Liver (tissue), 9 donors: ENCODE data around the gene MRPL10. TPM values are rescaled to one million over a fixed set of nuclear protein-coding genes. Genes with fewer than 3 reads are reported as not detected.

ENCODE experiments used
- DNase-seq: peaks from one replicate; pipeline ENCODE4 v3.0.0-alpha.2; 2017; ENCODE audit warnings: low spot score
- H3K27ac ChIP-seq, 2 donors: one replicate each; pipeline ENCODE4 v1.7.0; 2013; ENCODE audit warnings: inconsistent platforms in 2 of 2, low read length in 2 of 2, control low read depth in 1 of 2, low read depth in 1 of 2, mild to moderate bottlenecking in 1 of 2
- H3K27me3 ChIP-seq, 4 donors: one replicate each; pipeline versions ENCODE4 v1.6.1 to v1.7.0; 2013; ENCODE audit warnings: low read length in 3 of 4, inconsistent platforms in 1 of 4, mild to moderate bottlenecking in 1 of 4, moderate library complexity in 1 of 4; ENCODE audit not compliant: control insufficient read depth in 4 of 4, insufficient read depth in 4 of 4
- H3K36me3 ChIP-seq, 4 donors: one replicate each; pipeline versions ENCODE4 v1.6.1 to v1.7.0; 2013; ENCODE audit warnings: low read length in 3 of 4, mild to moderate bottlenecking in 3 of 4, low read depth in 1 of 4, moderate library complexity in 1 of 4; ENCODE audit not compliant: control insufficient read depth in 4 of 4, insufficient read depth in 3 of 4
- H3K4me1 ChIP-seq, 4 donors: one replicate each; pipeline versions ENCODE4 v1.6.1 to v1.7.0; 2013; ENCODE audit warnings: low read length in 3 of 4, mild to moderate bottlenecking in 3 of 4, moderate library complexity in 1 of 4; ENCODE audit not compliant: control insufficient read depth in 4 of 4, insufficient read depth in 4 of 4
- H3K4me3 ChIP-seq, 3 donors: one replicate each; pipeline versions ENCODE4 v1.6.1 to v1.7.0; 2013; ENCODE audit warnings: low read length in 3 of 3, control low read depth in 1 of 3, low read depth in 1 of 3, mild to moderate bottlenecking in 1 of 3
- H3K9ac ChIP-seq, 2 donors: one replicate each; pipeline ENCODE4 v1.7.0; 2013; ENCODE audit warnings: low read length in 2 of 2, mild to moderate bottlenecking in 2 of 2, moderate library complexity in 2 of 2, control low read depth in 1 of 2, low read depth in 1 of 2
- H3K9me3 ChIP-seq, 4 donors: one replicate each; pipeline versions ENCODE4 v1.6.1 to v1.7.0; 2013; ENCODE audit warnings: low read length in 3 of 4; ENCODE audit not compliant: control insufficient read depth in 4 of 4
- EGR1 ChIP-seq, 2 donors: IDR thresholded peaks; 2 replicates each; pipeline ENCODE4 v1.6.1; 2016 to 2018; ENCODE audit warnings: antibody characterized with exemption in 2 of 2, low read depth in 2 of 2
- FOXA1 ChIP-seq: IDR thresholded peaks from 2 replicates; pipeline ENCODE4 v1.6.1; 2016; ENCODE audit warnings: antibody characterized with exemption
- FOXA2 ChIP-seq: IDR thresholded peaks from 2 replicates; pipeline ENCODE4 v1.6.1; 2016; ENCODE audit warnings: antibody characterized with exemption
- GABPA ChIP-seq, 2 donors: IDR thresholded peaks in 1 of 2; conservative IDR thresholded peaks in 1 of 2; 2 replicates each; pipeline ENCODE4 v1.6.1; 2016; ENCODE audit warnings: antibody characterized with exemption in 2 of 2, mild to moderate bottlenecking in 1 of 2, moderate library complexity in 1 of 2
- HNF4A ChIP-seq, 2 donors: conservative IDR thresholded peaks; 2 replicates each; pipeline ENCODE4 v1.6.1; 2016; ENCODE audit warnings: antibody characterized with exemption in 2 of 2, mild to moderate bottlenecking in 2 of 2
- HNF4G ChIP-seq: IDR thresholded peaks from 2 replicates; pipeline ENCODE4 v1.6.1; 2016; ENCODE audit warnings: antibody characterized with exemption
- JUND ChIP-seq, 2 donors: IDR thresholded peaks; 2 replicates each; pipeline ENCODE4 v1.6.1; 2016; ENCODE audit warnings: antibody characterized with exemption in 2 of 2
- MAX ChIP-seq: IDR thresholded peaks from 2 replicates; pipeline ENCODE4 v1.6.1; 2016; ENCODE audit warnings: antibody characterized with exemption
- NR2F2 ChIP-seq: IDR thresholded peaks from 2 replicates; pipeline ENCODE4 v1.6.1; 2016; ENCODE audit warnings: antibody characterized with exemption
- RAD21 ChIP-seq, 2 donors: IDR thresholded peaks; 2 replicates each; pipeline ENCODE4 v1.6.1; 2016; ENCODE audit warnings: antibody characterized with exemption in 2 of 2, mild to moderate bottlenecking in 2 of 2
- RXRA ChIP-seq, 2 donors: IDR thresholded peaks; 2 replicates each; pipeline ENCODE4 v1.6.1; 2017 to 2018; ENCODE audit warnings: antibody characterized with exemption in 2 of 2, mild to moderate bottlenecking in 1 of 2
- SP1 ChIP-seq: IDR thresholded peaks from 2 replicates; pipeline ENCODE4 v1.6.1; 2018; ENCODE audit warnings: antibody characterized with exemption, mild to moderate bottlenecking
- TAF1 ChIP-seq: conservative IDR thresholded peaks from 2 replicates; pipeline ENCODE4 v1.6.1; 2016; ENCODE audit warnings: antibody characterized with exemption, mild to moderate bottlenecking
- YY1 ChIP-seq: IDR thresholded peaks from 2 replicates; pipeline ENCODE4 v1.6.1; 2016; ENCODE audit warnings: antibody characterized with exemption, mild to moderate bottlenecking
- WGBS: extraction: QIAGEN DNeasy Blood & Tissue Kit; methylation state at CpG from one replicate; pipeline ENCODE4 v1.1.7; 2013; 5-methylcytosine and 5-hydroxymethylcytosine counted together
- polyA plus RNA-seq, 2 donors: library from polyadenylated mRNA; stranded (reverse) in 1 of 2; unstranded in 1 of 2; fragments of 200-250 nt in 1 of 2; fragments of >200 nt in 1 of 2; fragmentation: Nextera tagmentation in 1 of 2; extraction: Ambion mirVana in 1 of 2; gene quantifications; one replicate each; pipeline versions ENCODE4 v1.2.1 to v1.2.3, GENCODE V29; 2013 to 2015
- total RNA-seq, 2 donors: library from RNA; depleted of rRNA; stranded (reverse); fragments of >200 nt; gene quantifications; one replicate each; pipeline ENCODE4 v1.2.3, GENCODE V29; 2014
- TF ChIP-seq, protein P1 (sequence below): fragments of 150-350 bp; IDR thresholded peaks from 2 replicates; pipeline ENCODE4 v1.5.1; 2017; ENCODE audit warnings: improper control_type of control experiment, low read depth, low read length; ENCODE audit not compliant: missing input control
- TF ChIP-seq, protein P2 (sequence below): IDR thresholded peaks from 2 replicates; pipeline ENCODE4 v1.6.1; 2016; ENCODE audit warnings: antibody characterized with exemption
- TF ChIP-seq, protein P3 (sequence below): IDR thresholded peaks from 2 replicates; pipeline ENCODE4 v1.6.1; 2016; ENCODE audit warnings: antibody characterized with exemption, mild to moderate bottlenecking
- TF ChIP-seq, protein P4 (sequence below): IDR thresholded peaks from 2 replicates; pipeline ENCODE4 v1.6.1; 2016; ENCODE audit warnings: antibody characterized with exemption
- donor health status: healthy.
- donor health status: healthy.
- donor health status: healthy.
- donor health status: healthy.
- donor health status: healthy.

MRPL10 gene
- total and polyA plus RNA-seq, 4 donors = 10.2 to 24.9 (median 12.9) TPM

- 94% methylated on average over 4 of the region's 4 CpGs for WGBS
- TF ChIP-seq FOXA2 (no peak), GABPA (IDR thresholded peaks at IDR 0.05 in 1 of 2, conservative IDR thresholded peaks at IDR 0.05 in 1 of 2) (no peak), FOXA1 (no peak), NR2F2 (no peak), SP1 (no peak), YY1 (no peak), RXRA (IDR thresholded peaks at IDR 0.05) (no peak), JUND (IDR thresholded peaks at IDR 0.05) (no peak), HNF4G (no peak), EGR1 (IDR thresholded peaks at IDR 0.05; ENCODE audit: low read depth in 2 of 2) (no peak), RAD21 (IDR thresholded peaks at IDR 0.05) (no peak)
- TF ChIP-seq, protein P1, sequence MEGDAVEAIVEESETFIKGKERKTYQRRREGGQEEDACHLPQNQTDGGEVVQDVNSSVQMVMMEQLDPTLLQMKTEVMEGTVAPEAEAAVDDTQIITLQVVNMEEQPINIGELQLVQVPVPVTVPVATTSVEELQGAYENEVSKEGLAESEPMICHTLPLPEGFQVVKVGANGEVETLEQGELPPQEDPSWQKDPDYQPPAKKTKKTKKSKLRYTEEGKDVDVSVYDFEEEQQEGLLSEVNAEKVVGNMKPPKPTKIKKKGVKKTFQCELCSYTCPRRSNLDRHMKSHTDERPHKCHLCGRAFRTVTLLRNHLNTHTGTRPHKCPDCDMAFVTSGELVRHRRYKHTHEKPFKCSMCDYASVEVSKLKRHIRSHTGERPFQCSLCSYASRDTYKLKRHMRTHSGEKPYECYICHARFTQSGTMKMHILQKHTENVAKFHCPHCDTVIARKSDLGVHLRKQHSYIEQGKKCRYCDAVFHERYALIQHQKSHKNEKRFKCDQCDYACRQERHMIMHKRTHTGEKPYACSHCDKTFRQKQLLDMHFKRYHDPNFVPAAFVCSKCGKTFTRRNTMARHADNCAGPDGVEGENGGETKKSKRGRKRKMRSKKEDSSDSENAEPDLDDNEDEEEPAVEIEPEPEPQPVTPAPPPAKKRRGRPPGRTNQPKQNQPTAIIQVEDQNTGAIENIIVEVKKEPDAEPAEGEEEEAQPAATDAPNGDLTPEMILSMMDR = no peak
- TF ChIP-seq, protein P2, sequence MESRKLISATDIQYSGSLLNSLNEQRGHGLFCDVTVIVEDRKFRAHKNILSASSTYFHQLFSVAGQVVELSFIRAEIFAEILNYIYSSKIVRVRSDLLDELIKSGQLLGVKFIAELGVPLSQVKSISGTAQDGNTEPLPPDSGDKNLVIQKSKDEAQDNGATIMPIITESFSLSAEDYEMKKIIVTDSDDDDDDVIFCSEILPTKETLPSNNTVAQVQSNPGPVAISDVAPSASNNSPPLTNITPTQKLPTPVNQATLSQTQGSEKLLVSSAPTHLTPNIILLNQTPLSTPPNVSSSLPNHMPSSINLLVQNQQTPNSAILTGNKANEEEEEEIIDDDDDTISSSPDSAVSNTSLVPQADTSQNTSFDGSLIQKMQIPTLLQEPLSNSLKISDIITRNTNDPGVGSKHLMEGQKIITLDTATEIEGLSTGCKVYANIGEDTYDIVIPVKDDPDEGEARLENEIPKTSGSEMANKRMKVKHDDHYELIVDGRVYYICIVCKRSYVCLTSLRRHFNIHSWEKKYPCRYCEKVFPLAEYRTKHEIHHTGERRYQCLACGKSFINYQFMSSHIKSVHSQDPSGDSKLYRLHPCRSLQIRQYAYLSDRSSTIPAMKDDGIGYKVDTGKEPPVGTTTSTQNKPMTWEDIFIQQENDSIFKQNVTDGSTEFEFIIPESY = no peak
- TF ChIP-seq, protein P3, sequence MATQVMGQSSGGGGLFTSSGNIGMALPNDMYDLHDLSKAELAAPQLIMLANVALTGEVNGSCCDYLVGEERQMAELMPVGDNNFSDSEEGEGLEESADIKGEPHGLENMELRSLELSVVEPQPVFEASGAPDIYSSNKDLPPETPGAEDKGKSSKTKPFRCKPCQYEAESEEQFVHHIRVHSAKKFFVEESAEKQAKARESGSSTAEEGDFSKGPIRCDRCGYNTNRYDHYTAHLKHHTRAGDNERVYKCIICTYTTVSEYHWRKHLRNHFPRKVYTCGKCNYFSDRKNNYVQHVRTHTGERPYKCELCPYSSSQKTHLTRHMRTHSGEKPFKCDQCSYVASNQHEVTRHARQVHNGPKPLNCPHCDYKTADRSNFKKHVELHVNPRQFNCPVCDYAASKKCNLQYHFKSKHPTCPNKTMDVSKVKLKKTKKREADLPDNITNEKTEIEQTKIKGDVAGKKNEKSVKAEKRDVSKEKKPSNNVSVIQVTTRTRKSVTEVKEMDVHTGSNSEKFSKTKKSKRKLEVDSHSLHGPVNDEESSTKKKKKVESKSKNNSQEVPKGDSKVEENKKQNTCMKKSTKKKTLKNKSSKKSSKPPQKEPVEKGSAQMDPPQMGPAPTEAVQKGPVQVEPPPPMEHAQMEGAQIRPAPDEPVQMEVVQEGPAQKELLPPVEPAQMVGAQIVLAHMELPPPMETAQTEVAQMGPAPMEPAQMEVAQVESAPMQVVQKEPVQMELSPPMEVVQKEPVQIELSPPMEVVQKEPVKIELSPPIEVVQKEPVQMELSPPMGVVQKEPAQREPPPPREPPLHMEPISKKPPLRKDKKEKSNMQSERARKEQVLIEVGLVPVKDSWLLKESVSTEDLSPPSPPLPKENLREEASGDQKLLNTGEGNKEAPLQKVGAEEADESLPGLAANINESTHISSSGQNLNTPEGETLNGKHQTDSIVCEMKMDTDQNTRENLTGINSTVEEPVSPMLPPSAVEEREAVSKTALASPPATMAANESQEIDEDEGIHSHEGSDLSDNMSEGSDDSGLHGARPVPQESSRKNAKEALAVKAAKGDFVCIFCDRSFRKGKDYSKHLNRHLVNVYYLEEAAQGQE = no peak
- Histone ChIP-seq H3K9ac (no peak overlapping the region), H3K9me3 (no peaks in the 10 kb centered on the region), H3K4me3 (no peak overlapping the region), H3K27ac (no peak overlapping the region), H3K4me1 (peaks cover 0 to 19% (median 5%) of the 10 kb centered on the region in 4 donors), H3K36me3 (peaks cover 13 to 37% (median 25%) of the 10 kb centered on the region in 4 donors), H3K27me3 (no peaks in the 10 kb centered on the region)
- DNase-seq = no peak
Measured at GRCh38 chr17:47823519-47823918, 7.8 kb downstream of the MRPL10 start.

DNA sequence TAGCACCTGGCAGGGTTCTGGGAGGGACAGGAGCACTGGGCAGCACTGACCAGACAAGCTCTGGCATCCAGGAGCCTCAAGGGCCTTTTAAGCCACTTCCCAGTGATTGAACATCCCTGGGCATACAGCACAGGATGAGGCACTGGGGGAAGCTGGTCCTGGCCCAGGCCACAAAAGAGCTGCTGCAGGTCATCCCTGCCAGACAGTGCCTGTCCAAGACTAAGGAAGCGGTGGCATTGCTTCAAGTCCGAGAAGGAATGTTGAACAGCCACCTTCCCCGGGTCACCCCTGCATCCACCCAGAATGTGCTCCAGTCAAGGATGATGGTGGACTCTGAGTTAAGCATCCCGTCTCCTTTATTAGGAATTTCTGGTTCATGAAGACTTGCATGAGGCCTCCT, 8.6 kb downstream of the MRPL10 start:
- 96% methylated on average over 4 of the region's 4 CpGs for WGBS
- no peak overlapping the region for H3K4me3 ChIP-seq
- DNase-seq = no peak
- no peak overlapping the region for H3K27ac ChIP-seq
- no peaks in the 10 kb centered on the region for H3K9me3 ChIP-seq
- peaks cover 8 to 34% (median 25%) of the 10 kb centered on the region in 4 donors for H3K36me3 ChIP-seq
- no peak overlapping the region for H3K9ac ChIP-seq
- H3K27me3 ChIP-seq = no peaks in the 10 kb centered on the region
- H3K4me1 ChIP-seq = peaks cover 0 to 19% (median 5%) of the 10 kb centered on the region in 4 donors
- no peak for TF ChIP-seq HNF4A (conservative IDR thresholded peaks at IDR 0.05)
- TF ChIP-seq JUND (IDR thresholded peaks at IDR 0.05) = no peak
- TF ChIP-seq, protein P4, sequence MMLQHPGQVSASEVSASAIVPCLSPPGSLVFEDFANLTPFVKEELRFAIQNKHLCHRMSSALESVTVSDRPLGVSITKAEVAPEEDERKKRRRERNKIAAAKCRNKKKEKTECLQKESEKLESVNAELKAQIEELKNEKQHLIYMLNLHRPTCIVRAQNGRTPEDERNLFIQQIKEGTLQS = no peak
- TF ChIP-seq, protein P3 = no peak
- no peak for TF ChIP-seq SP1
- TF ChIP-seq EGR1 (IDR thresholded peaks at IDR 0.05; ENCODE audit: low read depth in 2 of 2) = no peak
- TF ChIP-seq GABPA (IDR thresholded peaks at IDR 0.05 in 1 of 2, conservative IDR thresholded peaks at IDR 0.05 in 1 of 2) = no peak
- no peak for TF ChIP-seq FOXA2
- TF ChIP-seq TAF1 = no peak
- TF ChIP-seq FOXA1 = no peak
- no peak for TF ChIP-seq NR2F2
- TF ChIP-seq, protein P2 = no peak
- no peak for TF ChIP-seq RXRA (IDR thresholded peaks at IDR 0.05)
- TF ChIP-seq HNF4G = no peak
- TF ChIP-seq MAX = no peak
- no peak for TF ChIP-seq RAD21 (IDR thresholded peaks at IDR 0.05)
- TF ChIP-seq YY1 = no peak
